Upper lobe of left lung (tissue), 4 donors: ENCODE measurements around the gene OPTC.

Experiments
- EP300 ChIP-seq, 4 donors: sonication (generic); formaldehyde crosslinking; IDR thresholded peaks; one replicate each; pipeline ENCODE4 v1.5.1; 2017; ENCODE audit warnings: antibody characterized with exemption in 4 of 4, control low read depth in 2 of 4
- POLR2A ChIP-seq, 4 donors: fragments of 450-650 bp; IDR thresholded peaks; one replicate each; pipeline ENCODE4 v1.5.1; 2016 to 2017; ENCODE audit warnings: antibody characterized with exemption in 4 of 4, mild to moderate bottlenecking in 2 of 4
- POLR2AphosphoS5 ChIP-seq, 2 donors: sonication (generic); formaldehyde crosslinking; IDR thresholded peaks; one replicate each; pipeline ENCODE4 v1.5.1; 2017; ENCODE audit warnings: antibody characterized with exemption in 2 of 2

- TF ChIP-seq POLR2AphosphoS5 (IDR thresholded peaks at IDR 0.05) (no peak), POLR2A (IDR thresholded peaks at IDR 0.05) (no peak), EP300 (IDR thresholded peaks at IDR 0.05) (no peak)
Observed at GRCh38 chr1:203512517-203512847, 18.5 kb downstream of the OPTC start.
